Measurements from ENCODE around the gene ADNP2.

GRCh38 chr18:80176334-80177073, 67.4 kb downstream of the ADNP2 start:
- no peak for TF ChIP-seq CTCF (IDR thresholded peaks at IDR 0.05)
- TF ChIP-seq EP300 (IDR thresholded peaks at IDR 0.05): no peak
- TF ChIP-seq POLR2A (IDR thresholded peaks at IDR 0.05; ENCODE audit: low read depth): no peak
- no peak for TF ChIP-seq POLR2AphosphoS5 (IDR thresholded peaks at IDR 0.05)

All from esophagus muscularis mucosa (tissue), 4 donors.